Keratinocyte (primary cell): ENCODE measurements around the gene SCO1. TPM values are rescaled to one million over a fixed set of nuclear protein-coding genes. Genes with fewer than 3 reads are reported as not detected.

Experiments used
- DNase-seq: peaks from one replicate; pipeline ENCODE4 v3.0.0-alpha.2; 2011; ENCODE audit warnings: low read depth, missing footprints, low spot score
- FAIRE-seq: peaks from 2 replicates; lab custom pipeline; 2011; peaks lifted over from hg19 to GRCh38; lab: Jason Lieb, UNC
- H2AFZ ChIP-seq: 2 replicates; pipeline ENCODE4 v1.6.0; 2012; ENCODE audit warnings: low read length, control low read depth, inconsistent platforms; ENCODE audit not compliant: control insufficient read depth
- H3K27ac ChIP-seq: 2 replicates; pipeline ENCODE4 v1.5.1; 2011; ENCODE audit warnings: low read length; ENCODE audit not compliant: control insufficient read depth, insufficient read depth
- H3K27me3 ChIP-seq: 3 replicates; pipeline ENCODE4 v1.6.0; 2011; ENCODE audit warnings: low read length; ENCODE audit not compliant: control insufficient read depth, insufficient read depth; ENCODE audit errors: extremely low read depth
- H3K36me3 ChIP-seq, 2 experiments: 2 replicates in 1 of 2; 3 replicates in 1 of 2; pipeline ENCODE4 v1.5.1; 2011; ENCODE audit warnings: low read length in 2 of 2, mild to moderate bottlenecking in 1 of 2; ENCODE audit not compliant: control insufficient read depth in 2 of 2, insufficient read depth in 2 of 2; ENCODE audit errors: extremely low read depth in 1 of 2
- H3K4me1 ChIP-seq: 3 replicates; pipeline ENCODE4 v1.5.1; 2011; ENCODE audit warnings: low read length; ENCODE audit not compliant: control insufficient read depth, insufficient read depth; ENCODE audit errors: extremely low read depth
- H3K4me2 ChIP-seq: 3 replicates; pipeline ENCODE4 v1.6.0; 2011; ENCODE audit warnings: low read depth, low read length; ENCODE audit not compliant: control insufficient read depth, insufficient read depth; ENCODE audit errors: extremely low read depth
- H3K4me3 ChIP-seq, 3 experiments: fragments of 200-600 bp in 1 of 3; sonication (generic) in 1 of 3; 2 replicates in 2 of 3; 3 replicates in 1 of 3; pipeline ENCODE4 v1.5.1; 2011 to 2016; ENCODE audit warnings: low read length in 3 of 3, mild to moderate bottlenecking in 3 of 3, control low read depth in 2 of 3, inconsistent platforms in 1 of 3, low read depth in 1 of 3, mixed read lengths in 1 of 3, mixed run types in 1 of 3, moderate library complexity in 1 of 3; ENCODE audit not compliant: control insufficient read depth in 2 of 3, insufficient read depth in 2 of 3; ENCODE audit errors: extremely low read depth in 1 of 3
- H3K79me2 ChIP-seq: 2 replicates; pipeline ENCODE4 v1.6.0; 2012; ENCODE audit warnings: low read length; ENCODE audit not compliant: control insufficient read depth, insufficient read depth
- H3K9ac ChIP-seq: 3 replicates; pipeline ENCODE4 v1.6.0; 2011; ENCODE audit warnings: low read length; ENCODE audit not compliant: control insufficient read depth, insufficient read depth; ENCODE audit errors: extremely low read depth
- H3K9me1 ChIP-seq: 3 replicates; pipeline ENCODE4 v1.6.0; 2011; ENCODE audit warnings: low read length; ENCODE audit not compliant: control insufficient read depth, insufficient read depth; ENCODE audit errors: extremely low read depth
- H3K9me3 ChIP-seq: 2 replicates; pipeline ENCODE4 v1.5.1; 2012; ENCODE audit warnings: low read depth, low read length; ENCODE audit not compliant: control insufficient read depth
- H4K20me1 ChIP-seq: 3 replicates; pipeline ENCODE4 v1.6.0; 2011; ENCODE audit warnings: low read length; ENCODE audit not compliant: control insufficient read depth, insufficient read depth; ENCODE audit errors: extremely low read depth
- CTCF ChIP-seq, 3 experiments: IDR thresholded peaks in 1 of 3; conservative IDR thresholded peaks in 1 of 3; optimal IDR thresholded peaks in 1 of 3; 2 replicates in 2 of 3; 3 replicates in 1 of 3; pipeline versions ENCODE3 to v1.5.1; 2011; ENCODE audit warnings: low read length in 3 of 3, mild to moderate bottlenecking in 3 of 3, moderate library complexity in 2 of 3, control low read depth in 1 of 3, inconsistent platforms in 1 of 3; ENCODE audit not compliant: insufficient read depth in 2 of 3; ENCODE audit errors: extremely low read depth in 1 of 3
- EZH2 ChIP-seq: IDR thresholded peaks from one replicate; pipeline ENCODE4 v1.6.1; 2012; ENCODE audit warnings: inconsistent platforms, mild to moderate bottlenecking, low read length, moderate library complexity
- dilution Hi-C: fragments of 300-500 bp; cut with MboI; formaldehyde crosslinking; loops from one replicate; pipeline ENCODE4 v1.7.0; 2020; ENCODE audit warnings: low sequenced_read_pairs; ENCODE audit not compliant: extremely low pct_ligation_motif_present
- polyA plus RNA-seq, 5 experiments: library from polyadenylated mRNA; depleted of rRNA in 3 of 5; stranded (reverse) in 3 of 5; stranded (forward) in 1 of 5; unstranded in 1 of 5; fragments of >200 nt; gene quantifications; 1 replicate in 1 of 5; 2 replicates in 3 of 5; 3 replicates in 1 of 5; pipeline versions ENCODE4 v1.2.1 to v1.2.3, GENCODE V29; 2011 to 2012; ENCODE audit warnings: missing spikeins in 2 of 5, low read depth in 1 of 5, low replicate concordance in 1 of 5

The SCO1 gene
- polyA plus RNA-seq, 1 donor (not counting 4 experiments of a cell fraction or from before 2014, with no cell fraction given), result 28.3 TPM

DNA sequence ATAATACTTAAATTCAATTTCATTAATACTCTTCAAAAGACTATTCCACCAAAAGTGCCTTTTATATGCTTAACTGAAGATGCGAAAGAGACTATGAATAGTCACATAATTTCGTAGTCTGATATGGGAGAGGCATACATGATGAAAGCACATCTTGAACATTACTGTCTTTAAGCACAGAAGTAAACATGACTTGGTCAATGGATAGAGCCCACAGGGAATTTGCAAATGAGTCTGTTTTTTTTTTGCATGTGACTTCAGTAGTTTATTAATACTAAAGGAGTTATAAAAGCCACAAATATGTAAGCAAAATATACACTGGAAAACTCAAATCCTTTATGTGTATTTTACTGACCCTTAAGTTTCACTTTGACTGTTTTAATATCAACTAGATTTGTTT is 16.0 kb upstream of the SCO1 start:
- H3K9me1 ChIP-seq, result no peaks in the 10 kb centered on the region
- no peak overlapping the region for H3K27ac ChIP-seq
- H3K4me2 ChIP-seq, result no peak overlapping the region
- H3K4me1 ChIP-seq, result no peaks in the 10 kb centered on the region
- no peak overlapping the region for H3K9ac ChIP-seq
- dilution Hi-C loops, result no loop called here
- peaks cover 10 to 19% of the 10 kb centered on the region in 2 experiments for H3K36me3 ChIP-seq
- no peak overlapping the region for H3K4me3 ChIP-seq
- DNase-seq (no peak), FAIRE-seq (no peak)
- no peaks in the 10 kb centered on the region for H3K27me3 ChIP-seq
- TF ChIP-seq EZH2, result no peak
- no peak for TF ChIP-seq CTCF (optimal IDR thresholded peaks at IDR 0.05 in 1 of 3, IDR thresholded peaks at IDR 0.05 in 1 of 3, conservative IDR thresholded peaks at IDR 0.05 in 1 of 3; ENCODE audit: extremely low read depth in 1 of 3, insufficient read depth in 2 of 3, low read length in 3 of 3)
- H2AFZ ChIP-seq, result no peak overlapping the region
- no peaks in the 10 kb centered on the region for H4K20me1 ChIP-seq
- no peaks in the 10 kb centered on the region for H3K79me2 ChIP-seq
- H3K9me3 ChIP-seq, result no peaks in the 10 kb centered on the region

DNA sequence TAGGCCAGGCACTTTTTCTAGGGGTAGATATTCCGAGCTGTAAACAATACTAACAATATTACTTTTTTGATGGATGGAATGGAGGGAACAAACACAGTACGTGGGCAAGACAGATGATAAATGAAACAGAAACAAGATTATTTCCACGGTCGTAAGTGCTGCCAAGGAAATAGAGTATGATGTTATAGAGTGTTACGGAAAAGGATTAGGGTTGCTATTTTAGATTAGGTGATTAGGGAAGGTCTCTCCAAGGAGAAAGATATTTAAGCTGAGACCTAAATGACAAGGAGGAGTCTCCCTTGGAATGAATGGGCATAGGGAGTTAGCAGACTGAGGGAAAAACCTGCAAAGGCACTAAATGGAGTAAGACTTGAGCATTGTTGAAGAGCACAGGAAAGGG is 8.4 kb upstream of the SCO1 start:
- Histone ChIP-seq H3K9ac (no peak overlapping the region), H3K9me1 (no peaks in the 10 kb centered on the region), H3K27me3 (no peaks in the 10 kb centered on the region), H3K4me3 (no peak overlapping the region), H3K27ac (no peak overlapping the region), H3K4me2 (no peak overlapping the region), H3K9me3 (no peaks in the 10 kb centered on the region), H4K20me1 (no peaks in the 10 kb centered on the region), H3K36me3 (peaks cover 13 to 15% of the 10 kb centered on the region in 2 experiments), H3K79me2 (peaks cover 17% of the 10 kb centered on the region), H3K4me1 (peaks cover 6% of the 10 kb centered on the region), H2AFZ (no peak overlapping the region)
- dilution Hi-C loops, result no loop called here
- FAIRE-seq (no peak), DNase-seq (no peak)
- no peak for TF ChIP-seq EZH2
- no peak for TF ChIP-seq CTCF (optimal IDR thresholded peaks at IDR 0.05 in 1 of 3, IDR thresholded peaks at IDR 0.05 in 1 of 3, conservative IDR thresholded peaks at IDR 0.05 in 1 of 3; ENCODE audit: extremely low read depth in 1 of 3, insufficient read depth in 2 of 3, low read length in 3 of 3)
